ENCODE data around the gene TSKS.

- TF ChIP-seq EZH2phosphoT487 (IDR thresholded peaks at IDR 0.05; ENCODE audit: borderline replicate concordance) (no peak), POLR2A (IDR thresholded peaks at IDR 0.05; ENCODE audit: borderline replicate concordance, extremely low read depth, insufficient read depth, insufficient read length) (no peak), TCF7L2 (IDR thresholded peaks at IDR 0.05; ENCODE audit: borderline replicate concordance, extremely low read depth, insufficient read depth, insufficient read length) (no peak), POLR2AphosphoS5 (IDR thresholded peaks at IDR 0.05; ENCODE audit: low read depth, low read length) (no peak), JUND (IDR thresholded peaks at IDR 0.05) (no peak), EZH2 (IDR thresholded peaks at IDR 0.05) (no peak)
- TF ChIP-seq, protein P1, sequence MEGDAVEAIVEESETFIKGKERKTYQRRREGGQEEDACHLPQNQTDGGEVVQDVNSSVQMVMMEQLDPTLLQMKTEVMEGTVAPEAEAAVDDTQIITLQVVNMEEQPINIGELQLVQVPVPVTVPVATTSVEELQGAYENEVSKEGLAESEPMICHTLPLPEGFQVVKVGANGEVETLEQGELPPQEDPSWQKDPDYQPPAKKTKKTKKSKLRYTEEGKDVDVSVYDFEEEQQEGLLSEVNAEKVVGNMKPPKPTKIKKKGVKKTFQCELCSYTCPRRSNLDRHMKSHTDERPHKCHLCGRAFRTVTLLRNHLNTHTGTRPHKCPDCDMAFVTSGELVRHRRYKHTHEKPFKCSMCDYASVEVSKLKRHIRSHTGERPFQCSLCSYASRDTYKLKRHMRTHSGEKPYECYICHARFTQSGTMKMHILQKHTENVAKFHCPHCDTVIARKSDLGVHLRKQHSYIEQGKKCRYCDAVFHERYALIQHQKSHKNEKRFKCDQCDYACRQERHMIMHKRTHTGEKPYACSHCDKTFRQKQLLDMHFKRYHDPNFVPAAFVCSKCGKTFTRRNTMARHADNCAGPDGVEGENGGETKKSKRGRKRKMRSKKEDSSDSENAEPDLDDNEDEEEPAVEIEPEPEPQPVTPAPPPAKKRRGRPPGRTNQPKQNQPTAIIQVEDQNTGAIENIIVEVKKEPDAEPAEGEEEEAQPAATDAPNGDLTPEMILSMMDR (IDR thresholded peaks at IDR 0.05 in 2 of 3, conservative IDR thresholded peaks at IDR 0.05 in 1 of 3; ENCODE audit: borderline replicate concordance in 1 of 3, insufficient read depth in 1 of 3, low read depth in 2 of 3, low read length in 2 of 3), result no peak
These were observed 32.5 kb upstream of the TSKS start for GRCh38 chr19:49795615-49796014.
